GM12874 (cell line): ENCODE measurements around the gene POLRMT.

Source experiments
- CTCF ChIP-seq: IDR thresholded peaks from 2 replicates; pipeline ENCODE4 v1.5.1; 2011; ENCODE audit warnings: low read depth, mild to moderate bottlenecking, control low read depth, low read length, moderate library complexity; ENCODE audit not compliant: insufficient read depth

The POLRMT gene

GRCh38 chr19:610801-611480 lies 22.4 kb downstream of the POLRMT start:
- TF ChIP-seq CTCF: no peak

GRCh38 chr19:610071-610800 lies 23.1 kb downstream of the POLRMT start:
- TF ChIP-seq CTCF: no peak

GRCh38 chr19:609004-609346 lies 24.4 kb downstream of the POLRMT start:
- no peak for TF ChIP-seq CTCF

- no peak for TF ChIP-seq CTCF
Measured at GRCh38 chr19:608155-609003, 25.0 kb downstream of the POLRMT start.

- no peak for TF ChIP-seq CTCF
Measured at GRCh38 chr19:607301-608154, 25.8 kb downstream of the POLRMT start.

GRCh38 chr19:605061-605971 lies 28.0 kb downstream of the POLRMT start:
- TF ChIP-seq CTCF: peak; percentile 13; the same call in 1 of the 2 replicates
